ENCODE results near the gene PRKAR1B.
"Not testable (repeated sequence)": the region's sequence is repeated elsewhere in the genome, so short reads cannot be mapped to it uniquely, and the experiment has no call there.

PRKAR1B gene

GRCh38 chr7:665736-666453 lies 61.2 kb downstream of the PRKAR1B start:
- no peak for DNase-seq

DNA sequence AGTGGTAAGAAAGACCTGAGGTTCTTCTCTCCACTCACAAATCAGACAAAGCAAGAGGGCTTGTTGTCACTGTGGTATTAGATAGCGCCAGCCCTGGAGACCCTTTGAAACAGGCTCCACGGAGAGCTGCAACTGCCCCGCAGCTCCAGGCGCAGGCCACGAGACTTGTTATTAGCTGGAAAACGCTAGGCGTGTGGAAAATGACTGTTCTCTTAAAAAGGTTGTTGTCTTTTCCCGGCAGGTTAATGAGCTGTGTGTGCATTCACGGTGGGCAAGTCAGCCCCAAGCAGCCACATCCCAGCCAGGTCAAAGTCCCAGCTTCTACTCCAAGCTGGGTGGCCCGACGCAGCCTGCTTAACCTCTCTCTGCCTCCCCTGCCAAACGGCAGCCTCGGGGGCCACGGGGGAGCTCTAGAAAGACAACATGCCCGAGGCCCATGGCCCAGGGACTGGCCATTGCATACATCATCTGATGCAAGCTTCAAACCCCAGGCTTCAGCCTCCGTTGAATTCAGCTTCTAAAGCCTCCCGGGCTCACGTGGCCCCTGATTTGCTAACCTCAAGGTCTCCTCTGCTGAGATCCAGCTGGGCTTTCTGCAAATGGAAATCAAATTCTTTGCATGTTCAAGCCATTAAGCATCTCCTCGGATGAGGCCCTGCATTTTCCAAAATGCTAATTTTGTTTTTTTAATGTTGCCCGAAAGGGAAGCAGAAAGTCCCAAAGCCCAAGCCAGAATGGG lies 61.9 kb downstream of the PRKAR1B start:
- no peak for DNase-seq

DNA sequence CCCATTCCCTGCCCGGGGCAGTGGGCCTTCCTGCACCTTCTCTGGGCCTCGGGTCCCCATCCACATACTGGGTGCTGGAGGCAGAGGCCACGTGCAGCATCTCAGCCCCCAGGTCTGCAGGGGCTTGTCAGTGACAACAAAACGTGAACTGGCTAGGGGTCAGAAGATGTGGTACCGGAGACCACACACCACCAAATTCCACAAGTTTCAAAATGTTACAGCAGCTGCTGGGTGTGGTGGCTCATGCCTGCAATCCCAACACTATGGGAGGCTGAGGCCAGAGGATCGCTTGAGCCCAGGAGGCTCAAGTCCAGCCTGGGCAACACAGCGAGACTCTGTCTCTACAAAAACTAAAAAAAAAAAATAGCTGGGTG lies 62.7 kb downstream of the PRKAR1B start:
- DNase-seq = no peak

- DNase-seq = no peak
Measured at GRCh38 chr7:662576-662975, 64.5 kb downstream of the PRKAR1B start.

DNA sequence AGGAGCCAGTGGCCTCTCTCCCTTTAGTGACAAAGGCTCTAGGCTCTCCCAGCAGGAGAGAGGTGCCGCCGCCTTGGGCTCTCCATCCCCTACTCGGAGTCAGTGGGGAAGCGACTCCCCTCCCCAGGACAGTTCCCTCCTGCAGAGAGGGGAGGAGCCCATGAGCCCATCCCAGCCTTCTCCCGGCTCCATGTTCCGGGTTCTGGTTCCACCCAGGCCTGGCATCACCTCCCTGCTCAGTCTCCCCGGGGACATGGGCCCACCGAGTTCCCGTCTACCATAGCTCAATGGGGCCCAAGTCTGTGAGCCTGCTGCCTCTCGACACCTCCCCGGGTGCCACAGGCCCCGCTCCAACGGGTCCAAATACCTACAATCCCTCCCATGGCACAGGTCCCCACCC lies 67.1 kb downstream of the PRKAR1B start:
- no peak for DNase-seq

- no peak for DNase-seq
Measured at GRCh38 chr7:659306-659847, 67.7 kb downstream of the PRKAR1B start.

- no peak for DNase-seq
Measured at GRCh38 chr7:657565-658119, 69.4 kb downstream of the PRKAR1B start.

DNA sequence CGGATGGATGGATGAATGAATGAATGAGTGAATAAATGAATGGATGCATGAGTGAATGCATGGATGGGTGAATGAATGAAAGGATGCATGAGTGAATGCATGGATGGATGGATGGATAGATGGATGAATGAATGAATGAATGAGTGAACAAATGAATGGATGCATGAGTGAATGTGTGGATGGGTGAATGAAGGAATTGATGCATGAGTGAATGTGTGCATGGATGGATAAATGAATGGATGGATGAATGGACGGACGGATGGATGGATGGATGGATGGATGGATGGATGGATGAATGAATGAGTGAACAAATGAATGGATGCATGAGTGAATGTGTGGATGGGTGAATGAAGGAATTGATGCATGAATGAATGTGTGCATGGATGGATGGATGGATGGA lies 70.1 kb downstream of the PRKAR1B start:
- not testable (repeated sequence) for DNase-seq

DNA sequence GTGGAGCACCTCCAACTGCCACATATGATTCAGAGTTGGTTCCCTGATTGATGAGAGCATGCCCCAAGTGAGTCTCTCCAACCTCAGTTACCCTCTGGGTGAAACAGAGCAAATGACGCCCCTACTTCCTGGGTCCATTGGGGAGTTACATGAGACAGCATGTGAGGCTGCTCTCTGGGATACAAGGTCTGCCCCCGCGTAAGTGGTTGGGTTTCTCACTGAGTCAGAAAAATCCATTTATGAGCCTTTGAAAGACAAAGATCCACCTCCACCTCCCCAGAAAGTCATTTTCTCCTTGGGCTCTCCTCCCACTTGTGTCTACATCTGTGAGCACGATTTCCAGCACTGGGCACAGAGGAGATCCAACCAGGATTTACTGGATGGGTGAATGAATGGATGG lies 71.3 kb downstream of the PRKAR1B start:
- DNase-seq = no peak

DNA sequence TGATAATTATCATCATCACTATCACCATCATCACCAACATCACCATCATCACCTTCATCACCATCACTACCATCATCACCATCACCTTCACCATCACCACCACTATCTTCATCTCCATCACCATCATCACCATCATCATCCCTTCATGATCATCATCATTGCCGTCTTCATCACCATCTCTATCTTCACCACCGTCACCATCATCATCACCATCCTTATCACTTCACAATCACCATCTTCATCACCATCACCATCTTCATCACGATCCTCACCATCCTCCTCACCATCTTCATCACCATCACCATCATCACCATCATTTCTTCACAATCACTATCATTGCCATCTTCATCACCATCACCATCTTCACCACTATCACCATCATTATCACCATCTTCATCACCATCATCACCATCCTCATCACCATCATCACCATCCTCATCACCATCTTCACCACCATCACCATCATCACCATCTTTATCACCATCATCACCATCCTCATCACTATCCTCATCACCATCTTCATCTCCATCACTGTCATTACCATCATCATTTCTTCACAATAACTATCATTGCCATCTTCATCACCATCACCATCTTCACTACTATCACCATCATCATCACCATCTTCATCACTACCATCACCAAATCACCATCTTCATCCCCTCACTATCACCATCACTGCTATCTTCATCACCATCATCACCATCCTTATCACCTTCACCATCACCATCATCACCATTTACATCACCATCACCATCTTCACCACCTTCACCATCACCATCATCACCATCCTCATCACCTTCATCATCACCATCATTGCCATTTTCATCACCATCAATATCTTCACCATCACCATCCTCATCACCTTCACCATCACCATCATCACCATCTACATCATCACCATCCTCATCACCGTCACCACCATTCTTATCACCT lies 73.0 kb downstream of the PRKAR1B start:
- no peak for DNase-seq

- DNase-seq = no peak
Measured at GRCh38 chr7:652881-653280, 74.2 kb downstream of the PRKAR1B start.

GRCh38 chr7:652167-652566 lies 74.9 kb downstream of the PRKAR1B start:
- DNase-seq = not testable (repeated sequence)

- no peak for DNase-seq
Measured at GRCh38 chr7:651032-651728, 75.9 kb downstream of the PRKAR1B start.

DNA sequence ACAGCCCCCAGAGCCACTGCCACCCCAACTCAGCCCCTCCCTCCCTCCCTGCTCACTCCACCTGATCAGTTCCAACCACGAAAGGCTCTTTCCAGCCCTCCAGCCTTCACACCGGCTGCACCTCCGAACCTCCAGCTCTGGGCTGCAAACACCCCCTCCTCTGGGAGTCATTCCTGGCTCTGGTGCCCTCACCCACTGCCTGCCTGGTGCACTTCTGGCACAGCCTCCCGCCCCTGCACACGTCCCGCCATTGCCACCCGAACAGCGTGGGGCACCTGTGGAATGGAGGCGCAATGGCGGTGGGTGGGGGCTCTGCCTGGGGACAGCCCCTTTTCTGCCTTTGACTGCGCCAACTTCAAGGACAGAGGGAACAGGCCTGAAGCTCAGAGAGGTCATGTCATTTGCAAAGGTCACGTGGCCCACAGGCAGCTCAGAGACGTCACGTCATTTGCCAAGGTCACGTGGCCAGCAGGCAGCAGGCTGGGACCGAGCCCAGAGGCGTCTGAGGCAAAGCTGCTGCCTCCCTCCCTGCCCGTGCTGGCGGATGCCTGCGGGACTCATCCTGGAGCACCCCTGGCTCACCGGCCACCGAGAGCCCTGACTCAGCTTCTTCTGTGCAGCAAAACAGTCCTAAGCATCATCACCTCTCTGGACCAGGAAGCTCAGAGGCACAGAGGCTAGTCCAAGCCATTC lies 76.6 kb downstream of the PRKAR1B start:
- no peak for DNase-seq

DNA sequence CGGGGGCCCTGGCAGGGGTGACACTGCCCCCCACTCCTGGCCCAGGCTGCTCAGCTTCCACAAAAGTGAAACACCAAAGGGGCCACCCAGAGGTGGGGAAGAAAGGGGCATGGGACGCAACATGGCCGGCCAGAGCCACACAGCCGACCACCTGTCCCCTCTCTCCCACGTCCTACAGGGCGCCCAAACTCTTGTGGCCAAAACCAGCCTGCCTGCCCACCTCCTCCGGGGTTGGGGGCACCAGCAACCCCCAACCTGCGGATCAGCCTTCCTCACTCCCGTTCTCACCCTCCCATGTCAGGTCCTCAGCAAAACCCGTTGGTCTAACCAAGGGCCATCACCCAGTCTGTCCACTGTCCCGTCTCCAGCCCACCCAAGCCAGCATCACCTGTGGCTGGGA lies 80.1 kb downstream of the PRKAR1B start:
- DNase-seq = no peak

- no peak for DNase-seq
Measured at GRCh38 chr7:646487-646886, 80.6 kb downstream of the PRKAR1B start.

DNA sequence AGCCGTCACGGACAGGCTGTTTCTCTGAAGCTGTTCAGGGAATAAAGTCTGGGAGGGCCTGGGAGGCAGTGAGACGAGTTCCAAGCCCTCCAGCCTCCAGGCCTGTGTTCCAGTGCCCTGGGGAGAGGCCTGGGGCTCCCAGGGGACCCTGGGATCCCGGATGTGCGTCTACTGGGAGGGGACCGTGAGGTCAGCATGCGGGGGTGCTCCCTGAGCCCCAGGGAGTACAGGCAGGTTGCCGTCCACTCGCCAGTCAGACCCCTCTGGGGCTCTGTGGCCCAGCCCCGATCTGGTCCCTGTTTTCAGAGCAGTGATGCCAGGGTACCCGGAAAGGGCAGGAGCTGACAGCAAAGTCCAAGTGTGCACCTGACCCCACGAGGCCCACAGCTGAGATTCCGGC lies 81.5 kb downstream of the PRKAR1B start:
- DNase-seq = no peak

- no peak for DNase-seq
Measured at GRCh38 chr7:644381-645305, 82.4 kb downstream of the PRKAR1B start.

GRCh38 chr7:641966-642365 lies 85.1 kb downstream of the PRKAR1B start:
- DNase-seq = no peak

DNA sequence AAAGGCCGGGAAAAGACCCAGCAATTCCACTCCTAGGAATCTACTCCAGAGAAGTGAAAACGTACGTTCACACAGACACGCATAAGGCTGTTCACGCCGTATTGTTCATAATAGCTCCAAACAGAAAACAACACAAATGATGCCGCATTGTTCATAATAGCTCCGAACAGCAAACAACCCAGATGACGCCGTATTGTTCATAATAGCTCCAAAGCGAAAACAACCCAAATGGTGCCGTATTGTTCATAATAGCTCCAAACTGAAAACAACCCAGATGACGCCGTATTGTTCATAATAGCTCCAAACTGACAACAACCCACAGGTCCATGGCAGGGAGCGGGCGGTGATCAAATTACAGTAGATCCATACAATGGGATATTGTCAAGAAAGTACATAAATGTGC lies 85.8 kb downstream of the PRKAR1B start:
- DNase-seq = no peak

All from EL (cell line).